Smooth muscle cell of the brain vasculature (primary cell): ENCODE results near the gene DEFB114.
"Not testable (repeated sequence)": the region's sequence is repeated elsewhere in the genome, so short reads cannot be mapped to it uniquely, and the experiment has no call there.

Experiments
- DNase-seq: peaks from one replicate; pipeline ENCODE4 v3.0.0-alpha.2; 2012; ENCODE audit warnings: low read depth, low spot score

The DEFB114 gene, protein sequence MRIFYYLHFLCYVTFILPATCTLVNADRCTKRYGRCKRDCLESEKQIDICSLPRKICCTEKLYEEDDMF

DNA sequence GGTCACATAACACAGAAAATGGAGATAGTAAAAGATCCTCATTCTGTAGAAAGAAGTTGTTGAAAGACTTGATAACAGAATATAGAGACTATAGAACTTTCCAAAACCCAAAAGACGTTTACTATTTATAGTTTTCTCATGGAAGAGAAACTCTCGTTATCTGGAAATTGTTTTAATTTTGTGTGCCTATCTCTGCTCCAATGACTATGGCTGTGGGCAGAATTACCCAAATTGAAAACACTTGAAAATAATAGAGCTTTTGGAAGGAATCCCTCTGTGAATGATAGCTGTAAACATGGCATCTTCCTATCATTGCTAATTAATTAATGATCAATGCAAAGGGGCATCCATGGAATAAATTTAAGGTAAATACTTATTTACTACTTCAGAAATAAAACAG is at the start of gene DEFB114:
Gene DEFB114, minus strand, starts transcription at position 101 of the 400 bp plus-strand sequence. Its CDS starts 59 bp downstream, at position 42.
- no peak for DNase-seq

DNA sequence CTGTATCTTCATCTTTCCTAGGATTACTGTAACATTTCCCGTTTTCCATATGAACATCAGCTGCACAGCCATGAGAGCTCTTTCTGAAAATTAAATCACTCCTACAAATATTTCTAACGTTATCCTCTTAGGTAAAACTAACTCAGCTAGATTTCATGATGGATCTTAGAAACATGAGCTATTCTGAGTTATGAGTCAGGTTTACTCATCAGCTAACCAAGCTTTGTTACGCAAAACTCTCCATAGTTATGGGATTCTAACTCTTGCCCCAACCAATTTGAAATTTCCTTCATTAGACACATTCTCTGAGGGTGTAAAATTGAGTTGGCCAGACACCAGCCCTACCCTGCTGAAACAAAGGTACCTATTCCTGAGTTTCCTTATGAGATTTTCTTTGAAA is 43.9 kb upstream of the DEFB114 start:
- DNase-seq: no peak

DNA sequence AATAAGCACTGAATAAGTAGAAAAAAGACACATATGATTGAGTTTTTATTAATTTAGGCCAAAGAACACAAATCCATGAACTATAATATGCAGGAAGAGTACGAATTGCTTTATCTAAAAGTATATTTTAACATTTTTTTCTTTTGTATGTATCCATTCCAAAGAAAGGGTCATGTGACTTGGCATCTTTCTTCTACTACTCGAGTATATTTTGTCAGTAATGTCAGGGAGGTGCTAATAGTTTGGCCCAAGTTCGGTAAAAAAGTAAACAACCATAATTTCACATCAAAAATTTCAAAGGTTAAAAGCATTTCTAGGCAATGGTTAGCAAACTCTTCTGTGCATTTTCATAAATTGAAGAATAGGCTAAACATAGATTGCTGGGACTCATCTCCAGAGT is 39.2 kb upstream of the DEFB114 start:
- DNase-seq: no peak

DNA sequence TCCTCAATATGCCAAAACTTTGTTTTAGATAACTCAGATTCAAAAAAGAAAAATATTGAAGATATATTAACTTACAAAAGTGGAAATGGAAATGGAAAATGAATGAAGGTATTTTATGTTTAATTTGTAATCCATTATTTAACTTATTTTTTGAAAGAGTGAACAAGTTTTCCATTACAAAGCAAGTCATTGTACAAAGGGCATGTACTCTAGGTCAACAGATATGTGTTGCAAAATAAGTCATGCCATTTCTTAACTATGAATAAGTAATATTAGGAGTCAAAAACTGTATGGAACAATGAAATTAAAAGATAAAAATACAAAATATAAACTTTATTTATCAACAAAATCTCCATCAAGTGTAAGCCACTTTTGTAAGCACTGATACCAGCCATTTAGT is 31.3 kb upstream of the DEFB114 start:
- no peak for DNase-seq

GRCh38 chr6:49988900-49989299 is 24.9 kb upstream of the DEFB114 start:
- DNase-seq: no peak

DNA sequence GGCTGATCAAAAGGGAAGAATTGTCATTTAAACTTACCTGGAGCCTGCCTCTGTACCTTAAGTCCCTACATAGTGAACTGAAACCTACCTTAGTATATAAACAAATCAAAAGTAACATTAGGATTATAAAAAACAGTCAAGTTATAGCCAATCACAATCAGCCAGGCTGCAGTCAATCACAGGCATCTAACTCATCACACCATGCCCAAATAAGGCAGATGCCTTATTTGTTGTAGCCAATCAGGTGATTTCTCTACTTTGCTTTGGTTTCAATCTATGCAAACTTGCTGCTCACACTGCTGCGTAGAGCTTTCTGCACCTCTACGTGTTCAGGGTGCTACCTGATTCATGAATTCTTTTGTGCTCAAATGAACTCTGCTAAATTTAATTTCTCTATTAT is 23.8 kb upstream of the DEFB114 start:
- DNase-seq: no peak

DNA sequence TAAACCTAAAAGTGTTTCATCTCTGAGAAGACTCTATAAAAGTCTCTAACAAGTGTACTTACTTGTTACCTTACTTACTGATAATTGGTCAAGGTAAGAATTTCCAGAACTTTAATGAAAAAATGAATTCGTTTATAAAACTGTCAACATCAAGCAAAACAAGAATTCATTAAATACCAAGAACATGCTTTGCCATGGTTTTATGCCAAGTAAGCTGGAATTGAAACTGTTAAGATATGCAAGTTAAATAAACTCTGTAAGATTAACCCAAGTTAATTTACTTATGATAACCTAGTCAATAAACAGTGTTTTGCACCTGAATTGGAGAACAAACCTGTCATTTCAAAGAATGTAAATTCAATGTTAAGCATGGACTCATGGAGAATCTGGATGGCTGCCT is 22.6 kb upstream of the DEFB114 start:
- DNase-seq: no peak

GRCh38 chr6:49982046-49982445 is 18.1 kb upstream of the DEFB114 start:
- no peak for DNase-seq

GRCh38 chr6:49980898-49981297 is 16.9 kb upstream of the DEFB114 start:
- DNase-seq: no peak

DNA sequence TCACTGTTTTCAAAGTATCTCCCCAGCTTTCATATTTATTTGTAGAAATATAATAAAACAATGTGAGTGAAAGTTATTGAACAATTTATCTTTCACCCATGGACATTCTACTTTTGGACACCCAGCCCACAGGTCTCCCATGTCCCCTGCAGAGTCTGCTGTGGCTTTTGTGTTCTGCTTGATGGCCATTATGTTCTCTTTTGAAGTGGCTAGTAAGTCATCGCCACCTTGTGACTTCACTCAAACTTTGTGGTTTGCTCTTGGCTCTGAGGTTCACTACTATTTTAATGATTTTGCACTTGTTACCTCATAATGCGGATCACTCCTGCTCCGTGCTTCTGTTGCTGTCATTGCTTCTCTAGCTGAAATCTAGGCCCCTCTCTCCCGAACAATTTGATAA is 15.6 kb upstream of the DEFB114 start:
- DNase-seq: no peak

GRCh38 chr6:49978332-49979226 is 14.6 kb upstream of the DEFB114 start:
- DNase-seq: no peak

GRCh38 chr6:49969605-49970004 is 5.6 kb upstream of the DEFB114 start, which contains the start of gene DEFB113:
Gene DEFB113, minus strand, starts transcription at chr6:49969625. Its CDS starts 0 bp downstream, at chr6:49969625.
- no peak for DNase-seq

DNA sequence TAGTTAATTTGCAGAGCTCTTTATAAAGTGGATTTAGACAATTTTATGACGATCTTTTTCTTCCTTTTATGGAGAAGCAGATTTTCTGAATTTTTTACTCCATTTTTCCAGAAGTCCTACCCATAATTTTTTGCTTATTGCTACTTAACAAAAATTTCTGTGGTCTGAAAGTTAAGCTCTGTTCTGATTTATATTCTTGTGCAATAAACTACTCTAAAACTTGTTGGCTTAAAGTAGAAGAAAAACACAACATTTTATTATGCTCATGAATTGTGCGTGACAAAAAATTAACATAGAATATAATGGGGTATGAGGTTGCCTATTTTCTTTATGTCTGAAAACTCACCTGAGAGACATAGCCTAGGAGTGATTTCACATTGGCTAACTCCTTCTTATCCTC is 2.9 kb upstream of the DEFB114 start:
- no peak for DNase-seq

DNA sequence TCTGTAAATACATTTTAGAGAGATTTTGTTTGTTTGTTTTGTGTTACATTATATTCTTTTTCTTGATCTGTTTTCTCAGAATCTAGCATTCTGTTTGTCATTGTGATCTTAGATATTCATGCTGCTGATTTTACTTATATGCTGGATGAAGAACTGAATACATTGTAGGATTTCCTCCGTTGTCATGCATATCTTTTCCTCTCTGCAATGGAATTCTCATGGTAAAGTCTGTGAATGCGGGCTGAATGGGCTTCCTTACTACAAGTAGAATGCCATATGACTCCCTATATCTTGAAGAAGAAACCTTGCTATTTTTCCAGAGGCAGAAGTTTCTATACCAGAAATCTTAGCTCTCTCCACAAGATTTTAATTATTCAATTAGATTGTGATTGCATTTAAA is 2.4 kb upstream of the DEFB114 start:
- no peak for DNase-seq

GRCh38 chr6:49958180-49958579 is 5.8 kb downstream of the DEFB114 start:
- DNase-seq: no peak

DNA sequence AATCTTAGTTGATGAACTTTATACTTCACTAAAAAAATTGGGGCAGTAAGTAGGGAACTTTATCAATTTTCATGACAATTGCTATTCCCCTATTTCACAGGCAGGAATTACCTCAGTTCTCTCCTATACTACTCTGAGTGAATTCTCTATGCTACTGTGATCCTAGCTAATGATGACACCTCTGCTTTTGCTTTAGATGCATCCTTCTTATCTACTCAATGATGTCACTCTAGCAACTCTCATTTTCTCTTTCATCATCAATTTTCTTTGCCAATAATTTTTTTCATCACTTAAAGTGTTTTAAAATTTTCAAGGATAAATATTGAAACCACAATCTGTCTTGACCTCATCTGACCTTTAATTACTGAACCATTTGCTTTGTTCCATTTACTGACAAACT is 8.1 kb downstream of the DEFB114 start:
- DNase-seq: no peak

DNA sequence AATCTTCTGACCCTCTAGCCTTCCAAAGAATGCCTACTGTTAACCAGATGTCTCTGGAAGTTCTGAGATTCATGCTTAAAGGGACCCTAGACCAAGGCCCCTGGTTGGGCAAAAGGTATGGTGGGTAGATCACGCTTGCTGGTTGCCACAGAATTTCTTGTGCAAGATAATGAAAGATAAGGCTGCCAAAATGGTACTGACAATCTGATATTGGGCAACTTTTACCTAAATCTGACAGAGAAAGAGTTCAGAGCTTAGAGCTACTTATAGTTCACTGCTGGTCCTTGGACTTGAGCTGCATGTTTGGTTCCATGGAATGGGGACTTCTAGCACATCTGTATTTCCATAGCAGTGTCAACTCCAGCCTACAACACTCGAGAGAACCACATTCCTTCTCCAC is 12.0 kb downstream of the DEFB114 start:
- no peak for DNase-seq

DNA sequence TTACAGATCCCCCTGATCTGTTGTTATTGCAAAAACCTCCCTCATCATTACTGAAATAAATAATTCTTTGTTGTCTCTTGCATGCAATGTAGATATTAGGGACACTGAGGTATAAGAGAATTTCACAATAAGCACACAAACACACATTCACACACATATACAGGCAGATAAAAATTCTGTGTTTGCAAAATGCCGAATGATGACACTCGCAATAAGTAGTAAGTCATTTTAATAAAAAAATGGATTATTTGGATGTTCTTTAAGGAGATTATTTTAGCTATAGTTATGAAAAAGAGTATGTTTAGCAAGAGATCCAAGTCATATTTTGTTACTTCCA is 13.6 kb downstream of the DEFB114 start:
- DNase-seq: no peak

GRCh38 chr6:49949062-49949461 is 14.9 kb downstream of the DEFB114 start:
- no peak for DNase-seq

GRCh38 chr6:49946835-49947234 is 17.1 kb downstream of the DEFB114 start:
- DNase-seq: no peak

- DNase-seq: not testable (repeated sequence)
These were observed 19.9 kb downstream of the DEFB114 start for GRCh38 chr6:49944068-49944467.

DNA sequence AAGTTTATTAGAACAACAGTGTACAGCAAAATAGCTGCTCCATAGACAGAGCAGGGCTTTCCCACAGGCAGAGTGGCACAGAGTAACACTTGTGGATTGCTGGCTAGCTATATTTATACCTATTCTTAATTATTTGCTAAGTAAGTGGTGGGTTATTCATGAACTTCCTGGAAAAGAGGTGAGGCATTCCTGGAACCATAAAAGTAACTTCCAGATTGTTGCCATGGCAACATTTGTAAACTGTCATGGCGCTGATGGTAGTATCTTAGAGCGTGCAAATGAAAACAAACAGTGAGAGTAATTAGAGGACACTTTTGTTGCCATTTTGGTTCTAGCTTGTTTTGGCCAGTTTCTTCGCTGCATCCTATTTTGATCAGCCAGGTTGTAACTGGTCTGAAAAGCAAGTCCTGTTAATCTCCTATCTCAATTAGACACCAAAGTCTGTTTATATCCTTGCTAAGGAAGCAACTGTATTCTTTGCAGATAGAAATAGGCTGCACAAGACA is 23.9 kb downstream of the DEFB114 start:
- no peak for DNase-seq

DNA sequence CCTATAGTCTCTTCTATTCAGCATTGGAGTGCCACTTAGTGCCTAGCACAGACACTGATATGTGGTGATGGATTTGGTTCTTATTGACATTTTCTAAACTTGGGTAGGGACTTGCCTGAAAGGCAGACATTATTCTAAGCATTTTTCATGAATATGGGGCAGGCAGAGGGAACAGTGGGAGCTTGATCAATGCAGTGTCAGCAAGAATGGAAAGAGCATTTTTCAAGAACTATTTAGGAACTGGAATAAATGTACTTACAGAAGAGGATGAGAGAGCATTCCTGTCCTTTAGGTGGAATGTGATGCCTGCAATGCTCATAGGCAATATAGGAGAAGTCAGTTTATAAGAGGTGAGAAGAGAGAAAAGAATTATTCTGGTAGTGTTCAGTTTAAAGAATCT is 26.2 kb downstream of the DEFB114 start:
- no peak for DNase-seq
